ENCODE results near the gene MYRF. TPM values are rescaled to one million over a fixed set of nuclear protein-coding genes. Genes with fewer than 3 reads are reported as not detected.

MYRF gene
- total RNA-seq, 1 donor from 2014 or later = 0.99 TPM

DNA sequence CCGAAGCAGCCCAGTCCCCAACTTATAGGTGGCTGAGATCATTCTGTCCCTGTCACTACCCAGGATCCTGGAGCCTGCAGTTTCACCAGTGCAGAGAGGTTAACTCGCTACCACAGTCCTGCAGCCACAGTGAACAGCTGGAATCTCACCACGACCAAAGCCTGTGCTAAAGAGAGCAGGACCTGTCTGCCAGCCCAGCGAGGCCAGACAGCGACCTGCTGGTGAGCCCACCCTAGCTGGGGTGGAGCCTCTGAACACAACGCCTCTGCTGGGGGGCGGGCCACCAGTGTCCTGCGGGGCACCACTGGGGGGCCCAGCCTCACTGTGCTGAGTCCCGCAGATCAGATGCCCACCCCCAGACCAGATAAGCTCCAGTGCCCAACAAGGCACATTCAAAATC is 39.0 kb upstream of the MYRF start:
- DNase-seq (ENCODE audit: low spot score) = no peak
- H3K9me3 Mint-ChIP-seq = no peaks in the 10 kb centered on the region
- H3K4me3 Mint-ChIP-seq = no peak overlapping the region
- intact Hi-C loops (cut with micrococcal nuclease) = no loop called here
- H3K27me3 Mint-ChIP-seq (ENCODE audit: insufficient read depth) = peaks cover 8% of the 10 kb centered on the region
- no peaks in the 10 kb centered on the region for H3K4me1 Mint-ChIP-seq (ENCODE audit: low read depth)
- no peaks in the 10 kb centered on the region for H3K36me3 Mint-ChIP-seq (ENCODE audit: low read depth)
- no peak overlapping the region for H3K27ac Mint-ChIP-seq

DNA sequence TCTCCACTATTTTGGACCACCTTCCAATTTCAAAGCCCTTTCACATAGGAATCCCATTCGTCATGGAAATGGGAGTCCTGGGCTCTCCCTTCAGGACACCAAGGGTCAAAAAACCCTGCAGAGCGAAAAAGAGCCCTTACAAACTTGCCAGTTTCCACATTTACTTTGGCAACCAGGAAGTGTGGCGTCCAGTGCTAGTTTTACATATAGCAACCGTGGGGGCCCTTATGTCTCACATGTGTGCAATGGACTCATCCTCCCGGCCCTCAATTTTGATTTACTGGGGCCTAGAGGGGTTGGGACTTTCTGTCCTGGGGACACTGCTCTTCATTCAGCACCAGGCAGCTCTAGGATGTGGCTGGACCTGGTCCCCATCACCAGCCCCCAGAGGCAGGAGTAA is 38.5 kb upstream of the MYRF start:
- no peaks in the 10 kb centered on the region for H3K9me3 Mint-ChIP-seq
- H3K4me3 Mint-ChIP-seq = no peak overlapping the region
- intact Hi-C loops (cut with micrococcal nuclease) = no loop called here
- H3K27ac Mint-ChIP-seq = no peak overlapping the region
- H3K27me3 Mint-ChIP-seq (ENCODE audit: insufficient read depth) = peaks cover 8% of the 10 kb centered on the region
- DNase-seq (ENCODE audit: low spot score) = no peak
- no peaks in the 10 kb centered on the region for H3K4me1 Mint-ChIP-seq (ENCODE audit: low read depth)
- no peaks in the 10 kb centered on the region for H3K36me3 Mint-ChIP-seq (ENCODE audit: low read depth)

DNA sequence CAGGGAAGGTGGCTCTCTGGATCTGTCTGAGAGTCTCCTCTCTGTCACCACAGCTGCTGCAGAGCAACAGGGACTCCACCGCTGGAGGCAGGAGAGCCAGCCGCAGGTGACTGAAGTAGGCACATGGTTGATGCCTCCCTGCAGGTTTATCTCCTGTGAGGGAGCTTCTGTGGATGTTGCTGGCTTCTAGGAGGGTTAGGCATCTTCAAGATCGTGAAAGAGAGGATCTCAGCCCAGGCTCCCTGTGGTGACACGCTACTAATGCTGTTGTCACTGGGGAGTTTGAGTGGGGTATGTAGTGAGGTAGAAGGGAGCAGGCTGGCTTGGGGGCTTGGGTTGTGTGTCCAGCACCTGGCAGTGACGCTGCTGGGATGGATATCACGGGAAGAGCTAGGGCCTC is 38.1 kb upstream of the MYRF start:
- no peak for DNase-seq (ENCODE audit: low spot score)
- Mint-ChIP-seq H3K27ac (no peak overlapping the region), H3K4me3 (no peak overlapping the region), H3K36me3 (ENCODE audit: low read depth) (no peaks in the 10 kb centered on the region), H3K4me1 (ENCODE audit: low read depth) (no peaks in the 10 kb centered on the region), H3K9me3 (no peaks in the 10 kb centered on the region), H3K27me3 (ENCODE audit: insufficient read depth) (peaks cover 8% of the 10 kb centered on the region)
- intact Hi-C loops (cut with micrococcal nuclease) = no loop called here

DNA sequence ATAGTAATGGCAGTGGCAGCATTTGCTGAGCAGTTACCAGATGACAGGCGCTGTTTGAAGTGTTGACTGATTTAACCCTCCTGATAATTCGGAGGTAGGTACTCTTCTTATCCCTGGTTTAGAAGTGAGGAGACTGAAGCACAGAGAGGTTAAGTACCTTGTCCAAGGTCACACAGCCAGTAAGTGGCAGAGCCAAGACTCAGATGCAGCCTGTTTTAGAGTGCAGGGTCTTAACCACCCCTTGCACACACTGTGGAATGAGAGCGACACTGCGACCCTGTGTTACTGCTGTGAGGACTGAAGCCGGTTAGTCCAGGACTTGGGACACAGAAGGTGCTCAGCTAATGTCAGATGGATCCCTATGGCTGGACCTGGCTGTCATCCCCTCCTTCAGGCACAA is 37.5 kb upstream of the MYRF start:
- Mint-ChIP-seq H3K27me3 (ENCODE audit: insufficient read depth) (peaks cover 8% of the 10 kb centered on the region), H3K4me3 (no peak overlapping the region), H3K9me3 (no peaks in the 10 kb centered on the region), H3K36me3 (ENCODE audit: low read depth) (no peaks in the 10 kb centered on the region), H3K4me1 (ENCODE audit: low read depth) (no peaks in the 10 kb centered on the region), H3K27ac (no peak overlapping the region)
- no peak for DNase-seq (ENCODE audit: low spot score)
- intact Hi-C loops (cut with micrococcal nuclease) = no loop called here

DNA sequence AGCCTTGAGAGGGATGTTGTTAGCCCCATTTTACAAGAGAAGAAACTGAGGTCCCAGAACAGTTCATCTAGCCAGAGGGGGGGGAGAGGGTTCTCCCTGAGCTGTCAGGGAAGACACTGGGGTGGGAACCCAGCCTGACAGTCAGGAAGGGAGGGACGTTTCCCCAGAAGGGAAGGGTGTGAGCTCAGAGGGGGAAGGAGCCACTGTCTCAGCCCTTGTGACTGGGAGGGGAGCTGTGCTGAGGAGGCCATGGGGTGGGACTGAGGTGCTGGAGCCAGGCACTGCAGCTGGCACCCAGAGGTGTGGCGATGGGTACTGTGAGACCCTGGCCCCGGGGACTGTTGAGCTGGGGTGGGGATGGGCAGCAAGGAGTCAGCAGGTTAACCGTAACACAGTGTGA is 36.6 kb upstream of the MYRF start:
- H3K27ac Mint-ChIP-seq = no peak overlapping the region
- peaks cover 8% of the 10 kb centered on the region for H3K27me3 Mint-ChIP-seq (ENCODE audit: insufficient read depth)
- H3K4me3 Mint-ChIP-seq = no peak overlapping the region
- no peak for DNase-seq (ENCODE audit: low spot score)
- H3K9me3 Mint-ChIP-seq = no peaks in the 10 kb centered on the region
- no peaks in the 10 kb centered on the region for H3K36me3 Mint-ChIP-seq (ENCODE audit: low read depth)
- H3K4me1 Mint-ChIP-seq (ENCODE audit: low read depth) = no peaks in the 10 kb centered on the region
- intact Hi-C loops (cut with micrococcal nuclease) = no loop called here

DNA sequence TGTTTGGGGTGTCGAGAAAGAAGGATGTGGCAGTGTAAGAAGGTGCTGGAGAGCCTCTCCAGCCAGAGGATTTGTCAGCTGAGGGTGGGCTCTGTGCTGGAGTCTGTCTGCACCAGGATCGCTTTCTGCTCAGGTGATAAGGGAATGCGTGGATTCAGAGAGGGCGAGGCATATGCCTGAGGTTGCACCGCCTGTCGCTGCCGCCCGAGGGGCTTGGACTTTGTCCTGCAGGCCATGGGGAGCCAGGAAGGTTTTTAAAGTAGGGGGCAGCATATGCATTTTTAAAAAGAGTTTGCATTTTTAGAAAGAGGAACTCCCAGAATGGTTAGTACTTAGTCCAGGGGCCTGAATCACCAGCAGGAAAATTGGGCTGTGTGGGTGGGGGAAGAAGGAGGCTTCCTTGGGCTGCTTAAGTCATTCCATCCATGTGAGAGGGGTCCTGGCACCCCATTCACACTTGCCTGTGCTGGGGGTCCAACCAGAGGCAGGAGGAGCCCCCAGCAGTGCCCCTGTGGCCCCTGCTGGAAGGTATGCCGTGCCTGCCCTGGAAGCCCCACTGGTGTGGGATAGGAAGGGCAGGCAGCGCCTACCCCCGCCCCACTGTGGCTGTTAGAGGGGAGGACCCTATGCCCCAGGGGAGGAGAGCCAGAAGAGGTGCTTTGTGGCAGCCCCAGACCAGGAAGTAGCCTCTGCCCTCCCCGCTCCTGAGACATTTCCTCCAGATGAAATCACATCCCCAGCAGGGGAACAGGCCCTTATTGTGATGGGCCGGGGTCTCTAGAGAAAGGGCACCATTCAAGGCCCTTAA is 35.8 kb upstream of the MYRF start:
- no peak overlapping the region for H3K27ac Mint-ChIP-seq
- no peaks in the 10 kb centered on the region for H3K4me1 Mint-ChIP-seq (ENCODE audit: low read depth)
- no peak overlapping the region for H3K4me3 Mint-ChIP-seq
- no peak for DNase-seq (ENCODE audit: low spot score)
- H3K27me3 Mint-ChIP-seq (ENCODE audit: insufficient read depth) = peaks cover 8% of the 10 kb centered on the region
- H3K9me3 Mint-ChIP-seq = no peaks in the 10 kb centered on the region
- H3K36me3 Mint-ChIP-seq (ENCODE audit: low read depth) = no peaks in the 10 kb centered on the region
- intact Hi-C loops (cut with micrococcal nuclease) = no loop called here

DNA sequence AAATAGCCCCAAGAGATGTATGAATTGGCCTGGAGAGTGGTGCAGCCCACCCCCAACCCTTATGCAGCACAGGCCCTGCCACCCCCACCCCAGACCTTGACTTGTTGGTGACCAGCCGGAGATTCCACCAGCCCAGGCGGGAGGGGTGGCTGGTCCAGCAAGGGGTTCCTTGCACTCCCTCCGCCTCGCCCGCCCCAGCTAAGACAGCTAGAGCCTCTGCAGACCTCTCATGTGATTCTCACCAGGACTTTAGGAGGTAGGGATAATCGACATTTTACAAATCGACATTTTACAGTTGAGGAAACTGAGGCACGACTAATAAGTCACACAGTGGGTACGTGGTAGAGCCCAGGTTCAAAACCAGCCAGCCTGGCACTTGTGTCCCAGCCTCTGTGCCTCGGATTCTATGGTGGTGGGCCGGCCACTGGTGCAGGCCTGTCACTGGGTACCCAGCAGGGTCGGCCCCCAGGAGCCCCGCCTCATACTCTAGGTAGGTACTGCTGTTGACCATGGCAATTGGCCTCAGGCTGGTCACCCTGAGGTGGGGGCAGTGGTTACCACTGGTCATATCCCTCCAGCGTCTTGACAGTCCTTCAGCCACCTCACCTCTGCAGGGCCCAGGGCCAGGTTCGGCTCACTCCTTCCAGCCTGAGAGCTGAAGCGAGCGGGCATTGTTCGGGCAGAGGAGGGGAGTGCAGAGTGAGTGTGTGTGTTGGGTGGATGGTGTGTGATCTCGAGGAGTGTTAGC is 35.0 kb upstream of the MYRF start:
- H3K27me3 Mint-ChIP-seq (ENCODE audit: insufficient read depth) = peaks cover 8% of the 10 kb centered on the region
- no peaks in the 10 kb centered on the region for H3K36me3 Mint-ChIP-seq (ENCODE audit: low read depth)
- no peak overlapping the region for H3K27ac Mint-ChIP-seq
- no peak for DNase-seq (ENCODE audit: low spot score)
- H3K9me3 Mint-ChIP-seq = no peaks in the 10 kb centered on the region
- H3K4me3 Mint-ChIP-seq = no peak overlapping the region
- no peaks in the 10 kb centered on the region for H3K4me1 Mint-ChIP-seq (ENCODE audit: low read depth)
- intact Hi-C loops (cut with micrococcal nuclease) = no loop called here

DNA sequence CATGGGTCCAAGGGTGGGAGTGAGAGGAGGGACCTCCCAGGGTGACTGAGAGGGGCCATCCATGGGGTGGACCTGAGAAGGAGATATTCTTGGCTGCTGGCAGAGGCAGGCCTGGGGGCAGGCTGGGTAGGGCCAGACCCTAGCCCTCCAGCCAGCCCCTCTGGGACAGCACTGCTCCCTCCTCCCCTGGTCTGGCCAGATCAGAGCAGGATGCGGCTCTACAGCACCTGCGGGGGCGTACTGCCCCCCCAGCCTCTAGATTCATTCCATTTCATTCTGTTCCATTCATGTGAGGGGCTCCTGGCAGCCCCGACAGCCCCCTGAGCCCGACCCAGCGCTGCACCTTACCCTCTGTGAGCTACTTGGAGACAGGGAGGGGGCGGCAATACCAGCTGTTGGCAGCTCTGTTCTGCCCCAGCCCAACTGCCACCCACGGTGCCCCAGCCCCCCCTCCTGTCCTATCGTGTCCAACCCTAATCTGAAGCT is 34.3 kb upstream of the MYRF start:
- DNase-seq (ENCODE audit: low spot score) = no peak
- H3K27me3 Mint-ChIP-seq (ENCODE audit: insufficient read depth) = peaks cover 6% of the 10 kb centered on the region
- intact Hi-C loops (cut with micrococcal nuclease) = no loop called here
- H3K36me3 Mint-ChIP-seq (ENCODE audit: low read depth) = no peaks in the 10 kb centered on the region
- no peak overlapping the region for H3K27ac Mint-ChIP-seq
- H3K9me3 Mint-ChIP-seq = no peaks in the 10 kb centered on the region
- H3K4me3 Mint-ChIP-seq = no peak overlapping the region
- H3K4me1 Mint-ChIP-seq (ENCODE audit: low read depth) = no peaks in the 10 kb centered on the region

DNA sequence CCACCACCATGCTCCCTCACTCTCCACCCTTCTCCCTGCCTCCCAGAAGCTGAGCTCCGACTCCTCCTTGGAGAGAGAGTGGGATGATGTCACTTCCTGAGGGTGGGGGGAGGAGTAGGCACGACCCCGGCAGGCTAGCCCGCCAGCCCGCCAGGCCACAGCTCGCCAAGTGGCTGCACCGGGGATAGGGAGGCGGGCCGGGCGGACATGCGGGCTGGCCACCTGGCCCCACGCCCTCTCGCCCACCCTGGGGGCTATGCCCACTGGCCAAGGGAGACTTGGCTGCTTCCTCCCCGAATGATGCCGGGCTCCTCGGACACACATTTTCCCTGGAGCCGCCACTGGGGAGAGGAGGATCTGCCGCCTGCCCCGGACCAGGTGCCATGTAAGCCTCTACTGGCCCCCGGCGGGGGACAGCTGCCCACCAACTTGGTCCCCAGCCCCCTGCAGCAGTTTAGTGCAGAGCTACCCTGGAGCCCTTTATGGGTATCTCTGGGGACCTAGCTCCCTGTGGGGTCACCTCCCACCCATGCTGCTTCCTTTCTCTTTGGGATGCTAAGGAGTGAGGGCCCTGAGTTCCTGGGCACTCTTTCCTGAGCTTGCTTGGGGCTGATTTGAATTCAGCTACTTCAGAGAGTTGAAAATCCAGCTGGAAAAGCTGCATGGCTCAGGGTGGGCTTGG is 33.7 kb upstream of the MYRF start:
- no peak overlapping the region for H3K27ac Mint-ChIP-seq
- H3K9me3 Mint-ChIP-seq = no peaks in the 10 kb centered on the region
- H3K36me3 Mint-ChIP-seq (ENCODE audit: low read depth) = no peaks in the 10 kb centered on the region
- H3K4me1 Mint-ChIP-seq (ENCODE audit: low read depth) = no peaks in the 10 kb centered on the region
- H3K4me3 Mint-ChIP-seq = no peak overlapping the region
- H3K27me3 Mint-ChIP-seq (ENCODE audit: insufficient read depth) = peaks cover 6% of the 10 kb centered on the region
- no peak for DNase-seq (ENCODE audit: low spot score)
- intact Hi-C loops (cut with micrococcal nuclease) = no loop called here

DNA sequence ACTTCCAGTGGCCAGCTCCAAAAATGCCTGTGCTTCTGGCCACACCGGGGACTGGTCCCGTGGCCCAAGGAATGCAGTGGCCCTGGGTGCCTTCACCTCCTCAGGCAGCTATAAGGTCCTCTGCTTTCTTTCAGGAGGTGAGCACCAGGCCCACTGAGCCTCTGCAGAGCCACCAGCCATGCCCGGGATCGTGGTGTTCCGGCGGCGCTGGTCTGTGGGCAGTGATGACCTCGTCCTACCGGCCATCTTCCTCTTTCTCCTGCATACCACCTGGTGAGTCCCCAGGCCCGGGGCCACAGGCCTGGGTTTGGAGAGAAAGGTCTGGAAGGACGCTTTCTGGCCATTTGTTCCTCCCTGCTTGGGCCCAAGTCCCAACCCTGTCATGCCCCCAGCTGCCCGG is 32.5 kb upstream of the MYRF start:
- H3K27me3 Mint-ChIP-seq (ENCODE audit: insufficient read depth) = no peaks in the 10 kb centered on the region
- intact Hi-C loops (cut with micrococcal nuclease) = no loop called here
- H3K4me3 Mint-ChIP-seq = no peak overlapping the region
- H3K4me1 Mint-ChIP-seq (ENCODE audit: low read depth) = no peaks in the 10 kb centered on the region
- H3K36me3 Mint-ChIP-seq (ENCODE audit: low read depth) = no peaks in the 10 kb centered on the region
- no peak overlapping the region for H3K27ac Mint-ChIP-seq
- no peaks in the 10 kb centered on the region for H3K9me3 Mint-ChIP-seq
- no peak for DNase-seq (ENCODE audit: low spot score)

DNA sequence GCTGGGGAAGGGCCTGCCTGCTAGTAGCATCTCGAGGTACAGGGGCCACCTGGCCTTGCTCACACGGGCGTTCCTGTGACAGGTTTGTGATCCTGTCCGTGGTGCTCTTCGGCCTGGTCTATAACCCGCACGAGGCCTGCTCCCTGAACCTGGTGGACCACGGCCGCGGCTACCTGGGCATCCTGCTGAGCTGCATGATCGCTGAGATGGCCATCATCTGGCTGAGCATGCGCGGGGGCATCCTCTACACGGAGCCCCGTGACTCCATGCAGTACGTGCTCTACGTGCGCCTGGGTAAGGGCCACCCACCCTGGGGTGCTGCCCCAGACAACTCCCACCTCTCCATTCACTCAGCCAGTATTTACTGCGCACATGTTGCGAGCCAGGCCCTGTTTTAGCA is 31.8 kb upstream of the MYRF start:
- intact Hi-C loops (cut with micrococcal nuclease) = no loop called here
- DNase-seq (ENCODE audit: low spot score) = no peak
- Mint-ChIP-seq H3K27me3 (ENCODE audit: insufficient read depth) (no peaks in the 10 kb centered on the region), H3K9me3 (no peaks in the 10 kb centered on the region), H3K36me3 (ENCODE audit: low read depth) (no peaks in the 10 kb centered on the region), H3K4me3 (no peak overlapping the region), H3K4me1 (ENCODE audit: low read depth) (no peaks in the 10 kb centered on the region), H3K27ac (no peak overlapping the region)

DNA sequence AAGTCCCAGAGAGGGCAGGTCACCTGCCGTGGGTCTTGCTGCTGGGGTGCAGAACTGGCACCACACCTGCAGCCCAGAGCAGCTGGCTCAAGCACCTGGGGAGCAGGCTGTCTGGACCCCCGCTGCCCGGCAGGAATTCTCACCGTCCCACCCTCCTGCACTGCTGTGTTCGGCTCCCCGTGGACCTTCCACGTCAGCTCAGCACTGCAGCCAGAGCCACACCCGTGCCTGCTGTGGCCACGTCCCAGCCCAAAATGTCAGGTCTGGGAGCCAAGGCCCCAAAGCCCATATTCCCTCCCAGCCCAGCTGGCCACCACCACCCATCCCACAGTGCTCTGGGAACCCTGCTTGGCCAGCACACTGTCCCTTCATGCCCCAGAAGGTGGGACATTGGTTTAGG is 28.0 kb upstream of the MYRF start:
- no peaks in the 10 kb centered on the region for H3K36me3 Mint-ChIP-seq (ENCODE audit: low read depth)
- no peaks in the 10 kb centered on the region for H3K9me3 Mint-ChIP-seq
- no peak overlapping the region for H3K27ac Mint-ChIP-seq
- no peak overlapping the region for H3K4me3 Mint-ChIP-seq
- intact Hi-C loops (cut with micrococcal nuclease) = no loop called here
- no peak for DNase-seq (ENCODE audit: low spot score)
- no peaks in the 10 kb centered on the region for H3K4me1 Mint-ChIP-seq (ENCODE audit: low read depth)
- no peaks in the 10 kb centered on the region for H3K27me3 Mint-ChIP-seq (ENCODE audit: insufficient read depth)

DNA sequence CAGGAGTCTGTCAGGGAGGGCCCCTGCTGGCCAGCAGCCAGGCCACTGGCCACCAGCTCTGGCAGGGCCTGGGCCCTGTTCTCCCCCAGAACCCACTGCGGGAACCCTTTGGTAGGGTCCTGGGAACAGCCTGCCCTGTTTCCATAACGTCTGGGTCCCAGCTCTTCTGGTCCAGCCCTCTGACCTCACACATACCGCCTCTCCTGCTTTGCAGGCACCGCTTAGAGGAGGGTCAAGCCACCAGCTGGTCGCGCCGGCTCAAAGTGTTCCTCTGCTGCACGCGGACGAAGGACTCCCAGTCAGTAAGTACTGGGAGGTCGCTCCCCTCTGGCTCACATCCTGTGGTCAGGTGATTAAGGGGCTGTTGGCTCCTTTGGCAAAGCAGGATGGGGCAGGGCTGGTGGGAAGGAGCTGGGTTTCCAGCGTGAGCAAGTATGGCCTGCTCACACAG is 26.6 kb upstream of the MYRF start:
- intact Hi-C loops (cut with micrococcal nuclease) = no loop called here
- Mint-ChIP-seq H3K27me3 (ENCODE audit: insufficient read depth) (no peaks in the 10 kb centered on the region), H3K36me3 (ENCODE audit: low read depth) (no peaks in the 10 kb centered on the region), H3K27ac (no peak overlapping the region), H3K4me1 (ENCODE audit: low read depth) (no peaks in the 10 kb centered on the region), H3K4me3 (no peak overlapping the region), H3K9me3 (no peaks in the 10 kb centered on the region)
- DNase-seq (ENCODE audit: low spot score) = no peak
